ENCODE data around the gene TTC13. TPM values are rescaled to one million over a fixed set of nuclear protein-coding genes. Genes with fewer than 3 reads are reported as not detected.

TTC13 gene
- total RNA-seq, 1 experiment from 2014 or later, result 4.4 TPM

DNA sequence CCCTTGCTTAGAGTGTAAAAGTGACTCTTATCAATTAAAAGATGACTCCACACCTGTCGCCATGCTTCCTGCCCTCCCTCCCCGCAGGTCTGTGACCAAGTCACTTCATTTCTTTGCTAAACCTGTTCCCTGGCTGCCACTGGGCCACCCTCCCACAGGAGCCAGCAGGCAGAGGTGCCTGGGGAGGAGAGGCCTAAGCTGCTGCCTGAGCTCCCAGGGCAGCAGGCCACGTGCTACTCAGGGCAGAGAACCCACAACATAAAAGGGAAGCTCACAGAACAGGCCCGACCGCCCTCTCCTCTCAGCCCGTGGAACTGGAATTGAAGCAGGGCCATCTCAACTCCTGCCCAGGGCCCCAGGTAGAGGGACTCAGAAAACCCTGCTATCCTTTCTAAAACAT is 115.2 kb downstream of the TTC13 start (continued):
- no peak for TF ChIP-seq ZNF219 (CRISPR knock-in tag; IDR thresholded peaks at IDR 0.05; ENCODE audit: borderline replicate concordance)
- TF ChIP-seq ZNF423 (CRISPR knock-in tag; IDR thresholded peaks at IDR 0.05), result no peak

DNA sequence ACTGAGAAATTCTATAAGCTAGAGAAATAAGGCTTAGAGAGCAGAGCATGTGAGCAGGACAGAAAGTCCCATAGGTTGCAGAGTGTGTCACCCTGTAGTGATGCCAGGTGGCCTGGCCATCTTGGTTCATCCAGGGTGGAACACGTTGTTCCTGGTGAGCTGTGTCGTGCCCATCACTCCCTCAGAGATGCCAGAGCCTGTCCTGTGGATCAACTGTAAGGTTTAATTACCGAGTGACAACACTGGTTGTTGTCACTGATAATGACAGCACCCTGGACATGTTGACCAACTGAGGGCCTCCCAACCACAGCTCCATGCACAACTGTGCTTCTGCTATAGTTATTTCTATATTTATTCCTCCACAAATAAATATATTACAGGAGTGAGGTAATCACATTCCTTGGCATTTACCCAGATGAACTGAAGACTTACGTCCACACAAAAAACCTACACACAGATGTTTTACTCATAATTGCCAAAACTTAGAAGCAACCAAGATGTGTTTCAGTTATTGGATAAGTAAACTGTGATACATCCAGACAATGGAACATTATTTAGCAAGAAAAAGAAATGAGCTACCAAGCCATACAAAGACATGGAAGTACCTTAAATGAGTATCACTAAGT is 116.6 kb downstream of the TTC13 start:
- POLR2A ChIA-PET, result no interaction called here
- TF ChIP-seq HMGA2 (CRISPR knock-in tag; IDR thresholded peaks at IDR 0.05) (no peak), FOXP1 (CRISPR knock-in tag; IDR thresholded peaks at IDR 0.05; ENCODE audit: borderline replicate concordance) (no peak), OVOL2 (CRISPR knock-in tag; IDR thresholded peaks at IDR 0.05; ENCODE audit: borderline replicate concordance) (no peak), CDX4 (CRISPR knock-in tag; IDR thresholded peaks at IDR 0.05; ENCODE audit: borderline replicate concordance) (no peak), TP53 (CRISPR knock-in tag; IDR thresholded peaks at IDR 0.05) (no peak), TEAD4 (CRISPR knock-in tag; IDR thresholded peaks at IDR 0.05) (no peak), NFE2L1 (CRISPR knock-in tag; IDR thresholded peaks at IDR 0.05) (no peak), RELA (CRISPR knock-in tag; IDR thresholded peaks at IDR 0.05; ENCODE audit: borderline replicate concordance) (no peak)
- TF ChIP-seq, protein P1, sequence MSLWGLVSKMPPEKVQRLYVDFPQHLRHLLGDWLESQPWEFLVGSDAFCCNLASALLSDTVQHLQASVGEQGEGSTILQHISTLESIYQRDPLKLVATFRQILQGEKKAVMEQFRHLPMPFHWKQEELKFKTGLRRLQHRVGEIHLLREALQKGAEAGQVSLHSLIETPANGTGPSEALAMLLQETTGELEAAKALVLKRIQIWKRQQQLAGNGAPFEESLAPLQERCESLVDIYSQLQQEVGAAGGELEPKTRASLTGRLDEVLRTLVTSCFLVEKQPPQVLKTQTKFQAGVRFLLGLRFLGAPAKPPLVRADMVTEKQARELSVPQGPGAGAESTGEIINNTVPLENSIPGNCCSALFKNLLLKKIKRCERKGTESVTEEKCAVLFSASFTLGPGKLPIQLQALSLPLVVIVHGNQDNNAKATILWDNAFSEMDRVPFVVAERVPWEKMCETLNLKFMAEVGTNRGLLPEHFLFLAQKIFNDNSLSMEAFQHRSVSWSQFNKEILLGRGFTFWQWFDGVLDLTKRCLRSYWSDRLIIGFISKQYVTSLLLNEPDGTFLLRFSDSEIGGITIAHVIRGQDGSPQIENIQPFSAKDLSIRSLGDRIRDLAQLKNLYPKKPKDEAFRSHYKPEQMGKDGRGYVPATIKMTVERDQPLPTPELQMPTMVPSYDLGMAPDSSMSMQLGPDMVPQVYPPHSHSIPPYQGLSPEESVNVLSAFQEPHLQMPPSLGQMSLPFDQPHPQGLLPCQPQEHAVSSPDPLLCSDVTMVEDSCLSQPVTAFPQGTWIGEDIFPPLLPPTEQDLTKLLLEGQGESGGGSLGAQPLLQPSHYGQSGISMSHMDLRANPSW (CRISPR knock-in tag; conservative IDR thresholded peaks at IDR 0.05; ENCODE audit: low read depth), result no peak
- TF ChIP-seq, protein P2, sequence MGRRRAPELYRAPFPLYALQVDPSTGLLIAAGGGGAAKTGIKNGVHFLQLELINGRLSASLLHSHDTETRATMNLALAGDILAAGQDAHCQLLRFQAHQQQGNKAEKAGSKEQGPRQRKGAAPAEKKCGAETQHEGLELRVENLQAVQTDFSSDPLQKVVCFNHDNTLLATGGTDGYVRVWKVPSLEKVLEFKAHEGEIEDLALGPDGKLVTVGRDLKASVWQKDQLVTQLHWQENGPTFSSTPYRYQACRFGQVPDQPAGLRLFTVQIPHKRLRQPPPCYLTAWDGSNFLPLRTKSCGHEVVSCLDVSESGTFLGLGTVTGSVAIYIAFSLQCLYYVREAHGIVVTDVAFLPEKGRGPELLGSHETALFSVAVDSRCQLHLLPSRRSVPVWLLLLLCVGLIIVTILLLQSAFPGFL (CRISPR knock-in tag; IDR thresholded peaks at IDR 0.05; ENCODE audit: borderline replicate concordance), result no peak
- TF ChIP-seq, protein P3, sequence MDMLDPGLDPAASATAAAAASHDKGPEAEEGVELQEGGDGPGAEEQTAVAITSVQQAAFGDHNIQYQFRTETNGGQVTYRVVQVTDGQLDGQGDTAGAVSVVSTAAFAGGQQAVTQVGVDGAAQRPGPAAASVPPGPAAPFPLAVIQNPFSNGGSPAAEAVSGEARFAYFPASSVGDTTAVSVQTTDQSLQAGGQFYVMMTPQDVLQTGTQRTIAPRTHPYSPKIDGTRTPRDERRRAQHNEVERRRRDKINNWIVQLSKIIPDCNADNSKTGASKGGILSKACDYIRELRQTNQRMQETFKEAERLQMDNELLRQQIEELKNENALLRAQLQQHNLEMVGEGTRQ (CRISPR knock-in tag; IDR thresholded peaks at IDR 0.05), result no peak
- Mint-ChIP-seq H3K27me3 (ENCODE audit: low read depth) (peaks cover 5% of the 10 kb centered on the region), H3K4me3 (no peak overlapping the region), H3K9me3 (no peaks in the 10 kb centered on the region; the same call in 1 of the 2 replicates), H3K36me3 (0 out of 2 replicates have a peak, but pooled peaks cover 6% of the 10 kb centered on the region), H3K27ac (no peak overlapping the region), H3K4me1 (peaks cover 42% of the 10 kb centered on the region)
- CTCF ChIA-PET, result interaction anchor here (0.5 to 1.4 kb wide), 17 partner anchors 10 to 432 kb away, joined by 3 to 6 read pairs (median 4); no protein-coding TSS in a partner anchor
- no peak for ATAC-seq
- no peak for DNase-seq (ENCODE audit: low spot score)

DNA sequence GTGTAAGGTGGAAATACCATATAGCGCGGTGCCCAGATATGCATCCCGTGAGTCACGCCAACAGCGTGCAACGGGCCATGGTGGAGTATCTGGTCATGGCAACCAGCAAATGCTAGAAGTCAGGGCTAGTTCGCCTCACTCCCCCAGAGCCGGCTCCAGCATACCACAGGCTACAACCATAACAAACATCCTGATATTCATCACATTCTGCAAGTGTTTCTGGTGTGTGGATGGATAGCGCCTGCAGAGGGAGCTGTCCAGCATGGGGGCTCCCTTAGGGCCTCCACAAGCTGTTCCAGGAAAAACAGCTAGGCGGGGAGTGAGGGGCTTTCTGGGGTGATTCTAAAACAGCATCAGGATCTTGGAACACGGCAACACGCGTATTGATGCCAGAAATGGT is 117.2 kb downstream of the TTC13 start:
- ATAC-seq, result peak; percentile 71
- Mint-ChIP-seq H3K9me3 (no peaks in the 10 kb centered on the region; the same call in 1 of the 2 replicates), H3K4me3 (no peak overlapping the region), H3K27me3 (ENCODE audit: low read depth) (no peaks in the 10 kb centered on the region), H3K36me3 (0 out of 2 replicates have a peak, but pooled peaks cover 6% of the 10 kb centered on the region), H3K27ac (no peak overlapping the region), H3K4me1 (peaks cover 36% of the 10 kb centered on the region)
- ChIA-PET CTCF (interaction anchor here (0.5 to 1.4 kb wide), 17 partner anchors 10 to 432 kb away, joined by 3 to 6 read pairs (median 4); no protein-coding TSS in a partner anchor), POLR2A (no interaction called here)
- peak; percentile 61 for DNase-seq (ENCODE audit: low spot score)
- TF ChIP-seq ZNF263 (CRISPR knock-in tag; IDR thresholded peaks at IDR 0.05; ENCODE audit: low read depth) (no peak), FOXP1 (CRISPR knock-in tag; IDR thresholded peaks at IDR 0.05; ENCODE audit: borderline replicate concordance) (no peak), AFF4 (CRISPR knock-in tag; IDR thresholded peaks at IDR 0.05; ENCODE audit: borderline replicate concordance) (no peak)
- TF ChIP-seq, protein P4, sequence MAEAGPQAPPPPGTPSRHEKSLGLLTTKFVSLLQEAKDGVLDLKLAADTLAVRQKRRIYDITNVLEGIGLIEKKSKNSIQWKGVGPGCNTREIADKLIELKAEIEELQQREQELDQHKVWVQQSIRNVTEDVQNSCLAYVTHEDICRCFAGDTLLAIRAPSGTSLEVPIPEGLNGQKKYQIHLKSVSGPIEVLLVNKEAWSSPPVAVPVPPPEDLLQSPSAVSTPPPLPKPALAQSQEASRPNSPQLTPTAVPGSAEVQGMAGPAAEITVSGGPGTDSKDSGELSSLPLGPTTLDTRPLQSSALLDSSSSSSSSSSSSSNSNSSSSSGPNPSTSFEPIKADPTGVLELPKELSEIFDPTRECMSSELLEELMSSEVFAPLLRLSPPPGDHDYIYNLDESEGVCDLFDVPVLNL (CRISPR knock-in tag; IDR thresholded peaks at IDR 0.05; ENCODE audit: borderline replicate concordance, low read depth), result no peak
- TF ChIP-seq, protein P5, sequence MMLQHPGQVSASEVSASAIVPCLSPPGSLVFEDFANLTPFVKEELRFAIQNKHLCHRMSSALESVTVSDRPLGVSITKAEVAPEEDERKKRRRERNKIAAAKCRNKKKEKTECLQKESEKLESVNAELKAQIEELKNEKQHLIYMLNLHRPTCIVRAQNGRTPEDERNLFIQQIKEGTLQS (CRISPR knock-in tag; conservative IDR thresholded peaks at IDR 0.05), result no peak
- TF ChIP-seq, protein P6, sequence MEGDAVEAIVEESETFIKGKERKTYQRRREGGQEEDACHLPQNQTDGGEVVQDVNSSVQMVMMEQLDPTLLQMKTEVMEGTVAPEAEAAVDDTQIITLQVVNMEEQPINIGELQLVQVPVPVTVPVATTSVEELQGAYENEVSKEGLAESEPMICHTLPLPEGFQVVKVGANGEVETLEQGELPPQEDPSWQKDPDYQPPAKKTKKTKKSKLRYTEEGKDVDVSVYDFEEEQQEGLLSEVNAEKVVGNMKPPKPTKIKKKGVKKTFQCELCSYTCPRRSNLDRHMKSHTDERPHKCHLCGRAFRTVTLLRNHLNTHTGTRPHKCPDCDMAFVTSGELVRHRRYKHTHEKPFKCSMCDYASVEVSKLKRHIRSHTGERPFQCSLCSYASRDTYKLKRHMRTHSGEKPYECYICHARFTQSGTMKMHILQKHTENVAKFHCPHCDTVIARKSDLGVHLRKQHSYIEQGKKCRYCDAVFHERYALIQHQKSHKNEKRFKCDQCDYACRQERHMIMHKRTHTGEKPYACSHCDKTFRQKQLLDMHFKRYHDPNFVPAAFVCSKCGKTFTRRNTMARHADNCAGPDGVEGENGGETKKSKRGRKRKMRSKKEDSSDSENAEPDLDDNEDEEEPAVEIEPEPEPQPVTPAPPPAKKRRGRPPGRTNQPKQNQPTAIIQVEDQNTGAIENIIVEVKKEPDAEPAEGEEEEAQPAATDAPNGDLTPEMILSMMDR (IDR thresholded peaks at IDR 0.05), result 0 out of 2 replicates have a peak, but pooled peaks have one; percentile 18
